CD4-positive, alpha-beta T cell treated with Interleukin-15 for 1 hour (primary cell): ENCODE data around the gene SNF8.

Experiments
- DNase-seq: peaks from one replicate; pipeline ENCODE4 v3.0.0-alpha.2; 2020

The SNF8 gene

DNA sequence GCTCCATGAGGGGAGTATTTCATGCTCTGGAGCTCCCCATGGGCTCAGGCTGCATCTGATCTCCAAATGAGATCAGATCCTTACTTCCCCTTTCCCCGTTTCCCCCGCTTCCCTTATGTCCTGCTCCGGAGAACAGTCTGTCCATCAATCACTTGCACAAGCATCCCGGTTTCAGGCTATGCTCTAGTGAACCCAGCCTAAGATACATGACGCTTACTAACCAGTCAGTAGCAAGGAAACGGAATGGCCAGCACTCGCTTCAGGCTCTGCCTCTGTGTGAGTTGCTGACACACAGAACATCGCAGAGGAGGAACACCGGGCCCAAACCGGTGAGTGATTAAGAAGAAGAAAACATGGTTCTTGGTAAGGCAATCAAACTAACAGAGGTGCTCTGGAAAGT, 61.5 kb downstream of the SNF8 start:
- no peak for DNase-seq

DNA sequence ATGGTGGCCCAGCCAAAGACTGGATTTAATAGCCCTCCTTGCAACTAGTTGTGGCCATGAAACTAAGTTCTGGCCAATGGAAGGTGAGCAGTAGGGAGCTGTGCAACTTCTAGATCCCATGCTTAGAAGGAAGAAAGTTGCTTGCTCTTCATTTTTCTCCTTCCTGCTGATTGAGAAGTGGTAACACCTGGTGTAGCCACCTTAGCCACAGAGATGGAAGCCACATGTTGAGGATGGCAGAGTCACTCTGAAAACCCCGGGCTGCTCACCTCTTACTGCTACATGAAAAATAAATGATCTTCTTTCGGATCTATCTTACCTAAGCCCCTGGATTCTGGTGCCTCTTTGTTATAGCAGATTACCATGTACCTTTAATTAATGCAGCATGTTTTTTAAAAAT, 62.4 kb downstream of the SNF8 start:
- no peak for DNase-seq
